ENCODE data around the gene DBH.

Gene DBH

DNA sequence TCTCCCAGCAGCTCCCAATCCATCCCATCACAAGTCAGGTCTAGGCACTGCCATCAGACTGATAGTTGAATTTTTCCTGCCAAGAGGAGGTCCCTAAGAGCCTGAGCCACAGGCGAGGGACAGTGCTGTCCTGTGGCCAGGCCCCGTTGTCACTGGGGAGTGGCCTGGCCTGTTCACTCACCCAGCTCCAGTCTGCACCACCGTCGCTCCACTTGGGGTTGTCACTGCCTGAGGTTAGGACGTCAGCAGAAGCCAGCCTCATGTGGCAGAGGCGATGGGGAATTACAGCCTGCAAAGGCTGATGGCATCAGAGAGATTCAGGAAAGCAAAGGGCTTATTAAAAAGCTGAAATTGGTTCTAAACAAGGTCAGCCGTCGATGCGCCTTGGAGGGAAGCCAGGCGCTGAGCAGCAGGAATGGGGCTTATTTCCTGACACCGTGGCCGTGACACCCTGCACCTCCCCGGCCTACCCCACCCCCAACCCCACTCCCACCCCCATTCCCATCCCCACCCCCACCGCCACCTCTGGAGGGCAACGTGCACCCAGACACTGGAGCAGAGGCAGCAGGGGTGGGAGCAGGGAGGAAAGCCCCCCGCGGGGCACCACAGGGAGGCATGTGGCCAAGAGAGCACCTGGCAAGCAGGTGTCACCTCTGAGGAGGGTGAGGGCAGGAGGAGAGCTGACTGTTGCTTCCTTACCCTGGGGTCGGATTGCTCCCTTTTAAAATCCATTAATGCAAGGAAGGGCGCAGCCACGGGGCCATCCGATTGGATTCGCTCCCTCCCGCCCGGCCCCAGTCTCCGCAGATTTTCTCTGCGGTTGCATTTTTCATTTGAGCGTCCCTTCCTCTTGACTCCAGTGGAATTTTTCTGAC lies 3.1 kb upstream of the DBH start:
- H3K4me3 ChIP-seq (ENCODE audit: low read depth, low read length): no peak overlapping the region
- TF ChIP-seq, protein P1, sequence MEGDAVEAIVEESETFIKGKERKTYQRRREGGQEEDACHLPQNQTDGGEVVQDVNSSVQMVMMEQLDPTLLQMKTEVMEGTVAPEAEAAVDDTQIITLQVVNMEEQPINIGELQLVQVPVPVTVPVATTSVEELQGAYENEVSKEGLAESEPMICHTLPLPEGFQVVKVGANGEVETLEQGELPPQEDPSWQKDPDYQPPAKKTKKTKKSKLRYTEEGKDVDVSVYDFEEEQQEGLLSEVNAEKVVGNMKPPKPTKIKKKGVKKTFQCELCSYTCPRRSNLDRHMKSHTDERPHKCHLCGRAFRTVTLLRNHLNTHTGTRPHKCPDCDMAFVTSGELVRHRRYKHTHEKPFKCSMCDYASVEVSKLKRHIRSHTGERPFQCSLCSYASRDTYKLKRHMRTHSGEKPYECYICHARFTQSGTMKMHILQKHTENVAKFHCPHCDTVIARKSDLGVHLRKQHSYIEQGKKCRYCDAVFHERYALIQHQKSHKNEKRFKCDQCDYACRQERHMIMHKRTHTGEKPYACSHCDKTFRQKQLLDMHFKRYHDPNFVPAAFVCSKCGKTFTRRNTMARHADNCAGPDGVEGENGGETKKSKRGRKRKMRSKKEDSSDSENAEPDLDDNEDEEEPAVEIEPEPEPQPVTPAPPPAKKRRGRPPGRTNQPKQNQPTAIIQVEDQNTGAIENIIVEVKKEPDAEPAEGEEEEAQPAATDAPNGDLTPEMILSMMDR (conservative IDR thresholded peaks at IDR 0.05; ENCODE audit: low read depth, low read length): no peak

DNA sequence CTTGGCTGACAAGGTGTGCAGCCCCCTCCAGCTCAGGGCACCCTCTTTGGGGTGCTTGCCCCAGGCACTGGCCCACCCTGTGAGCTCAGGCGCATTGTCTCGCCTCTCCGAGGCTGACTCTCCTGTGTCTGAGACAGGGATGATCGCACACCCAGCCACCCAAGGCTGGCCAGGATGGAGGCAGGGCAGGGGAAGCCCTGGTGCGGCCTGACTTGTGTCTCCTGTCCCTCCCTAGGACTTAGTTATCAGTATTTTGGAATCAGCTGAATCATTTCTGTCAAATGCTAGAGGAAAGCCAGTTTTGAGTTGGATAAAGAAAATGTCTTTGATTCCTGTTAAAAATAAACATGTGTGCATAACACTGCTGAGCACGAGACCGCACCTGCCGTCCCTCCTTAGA lies 2.5 kb upstream of the DBH start:
- TF ChIP-seq, protein P1 (conservative IDR thresholded peaks at IDR 0.05; ENCODE audit: low read depth, low read length): no peak
- no peak overlapping the region for H3K4me3 ChIP-seq (ENCODE audit: low read depth, low read length)
- no peak for DNase-seq (ENCODE audit: low read depth)

More for the DNA sequence above, 3.1 kb upstream of the DBH start:
- DNase-seq (ENCODE audit: low read depth): no peak

DNA sequence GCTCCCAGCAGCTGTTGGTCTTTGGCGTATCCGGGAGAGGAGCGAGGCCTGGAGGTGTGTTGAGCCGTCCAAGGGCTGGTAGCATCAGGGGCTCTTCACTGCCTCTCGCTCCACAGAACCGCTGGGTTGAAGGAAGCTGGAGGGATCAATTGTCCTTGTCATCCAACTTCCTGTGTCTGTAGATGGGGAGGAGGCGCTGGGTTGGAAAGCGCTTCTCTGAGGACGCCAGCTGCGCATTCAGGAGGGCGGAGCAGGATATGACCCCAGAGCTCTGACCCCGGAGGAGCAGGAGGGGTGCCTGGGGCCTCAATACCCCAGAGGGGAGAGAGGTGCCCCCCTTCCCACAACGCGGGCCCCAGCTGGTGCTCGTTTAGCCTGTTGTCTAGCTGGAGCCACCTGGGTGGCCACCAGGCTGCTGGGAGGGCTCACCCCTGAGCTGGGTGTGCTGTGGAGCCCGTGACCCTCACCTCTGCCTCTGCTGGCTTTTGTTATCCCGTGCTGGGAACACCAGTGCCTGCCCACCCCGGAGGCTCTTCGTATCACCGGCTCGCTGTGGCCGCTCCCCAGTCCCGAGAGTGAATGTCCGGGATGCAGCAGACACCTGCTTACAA lies 2.0 kb upstream of the DBH start:
- H3K4me3 ChIP-seq (ENCODE audit: low read depth, low read length): no peak overlapping the region
- DNase-seq (ENCODE audit: low read depth): no peak
- TF ChIP-seq, protein P1 (conservative IDR thresholded peaks at IDR 0.05; ENCODE audit: low read depth, low read length): no peak

DNA sequence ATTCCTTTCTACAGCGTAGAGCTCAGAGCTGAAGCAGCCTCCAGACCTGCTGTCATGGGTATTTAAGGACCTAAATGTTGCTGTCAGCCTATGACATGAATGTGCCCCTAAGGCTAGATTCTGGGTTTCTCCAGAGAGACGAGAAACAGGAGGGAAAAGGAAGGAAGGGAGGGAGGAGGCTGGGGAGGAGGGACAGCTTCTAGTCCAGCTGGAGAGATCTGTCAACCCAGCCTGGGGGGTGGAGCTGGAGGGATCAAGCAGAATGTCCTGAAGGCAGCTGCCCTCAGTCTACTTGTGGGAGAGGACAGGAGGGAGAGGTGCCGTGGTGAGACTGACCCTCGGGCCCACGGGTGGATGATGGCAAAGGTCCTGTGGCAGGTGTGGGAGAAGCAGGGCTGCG lies 1.1 kb upstream of the DBH start:
- no peak for DNase-seq (ENCODE audit: low read depth)
- no peak overlapping the region for H3K4me3 ChIP-seq (ENCODE audit: low read depth, low read length)
- TF ChIP-seq, protein P1 (conservative IDR thresholded peaks at IDR 0.05; ENCODE audit: low read depth, low read length): no peak

DNA sequence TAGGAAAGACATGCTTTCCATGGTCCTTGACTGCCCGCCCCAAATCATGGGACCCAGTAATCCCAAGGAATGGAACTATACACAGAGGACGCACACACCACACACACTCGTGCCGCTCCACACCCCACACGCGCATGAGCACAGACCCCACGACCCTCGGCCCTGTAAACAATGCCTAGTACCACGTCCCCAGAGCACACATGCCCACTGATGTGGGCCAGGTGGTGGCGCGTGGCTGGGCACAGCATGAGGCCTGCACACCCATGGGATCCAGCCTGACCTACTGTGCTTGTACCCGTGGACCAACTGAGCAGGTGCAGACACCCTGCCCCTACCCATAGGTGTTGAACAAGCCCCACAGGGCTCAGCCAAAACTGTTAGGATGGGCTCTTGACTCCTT lies 739 bp downstream of the DBH start:
- no peak for DNase-seq (ENCODE audit: low read depth)
- TF ChIP-seq, protein P1 (conservative IDR thresholded peaks at IDR 0.05; ENCODE audit: low read depth, low read length): no peak
- H3K4me3 ChIP-seq (ENCODE audit: low read depth, low read length): no peak overlapping the region

DNA sequence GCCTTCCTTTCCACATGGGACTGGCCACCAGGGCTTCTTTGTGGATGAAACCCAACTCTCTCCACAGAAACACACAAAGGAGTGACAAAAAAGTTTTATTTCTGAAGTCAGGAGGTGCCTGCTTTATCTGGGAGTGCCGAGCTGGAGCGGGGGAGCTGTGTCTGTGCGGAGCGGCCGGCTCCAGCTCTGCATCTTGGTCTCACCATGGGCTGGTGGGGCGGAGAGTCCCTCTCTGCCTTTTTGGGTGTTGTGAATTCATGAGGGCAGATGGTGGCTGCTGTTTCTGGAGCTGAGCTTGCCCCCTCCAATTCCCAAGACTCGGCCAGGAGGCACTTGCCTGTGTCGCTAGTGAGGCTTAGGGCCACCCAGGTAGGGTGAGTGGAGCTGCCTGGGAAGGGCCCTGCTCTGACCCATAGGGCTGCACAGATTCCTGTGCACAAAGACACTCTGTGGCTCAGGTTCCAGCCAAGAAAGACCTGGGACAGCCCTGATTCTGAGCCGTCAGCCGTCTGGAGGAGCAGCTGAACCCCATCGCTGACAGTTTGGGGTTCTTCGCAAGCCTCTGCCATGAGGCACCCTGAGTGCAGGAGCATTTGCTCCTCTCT lies 1.4 kb downstream of the DBH start:
- DNase-seq (ENCODE audit: low read depth): no peak
- no peak overlapping the region for H3K4me3 ChIP-seq (ENCODE audit: low read depth, low read length)
- TF ChIP-seq, protein P1 (conservative IDR thresholded peaks at IDR 0.05; ENCODE audit: low read depth, low read length): no peak
